ENCODE results near the gene ACTR10. TPM values are rescaled to one million over a fixed set of nuclear protein-coding genes. Genes with fewer than 3 reads are reported as not detected.

ACTR10 gene
- total and polyA plus RNA-seq, 2 of the 8 experiments (the other 6 are each of a cell fraction or from before 2014, with no cell fraction given) = 15.4 to 34.6 TPM

- TF ChIP-seq CHD7 (IDR thresholded peaks at IDR 0.05; ENCODE audit: insufficient replicate concordance, low read length) (no peak), RXRA (IDR thresholded peaks at IDR 0.05; ENCODE audit: insufficient read depth, low read depth, low read length) (no peak), SAP30 (IDR thresholded peaks at IDR 0.05; ENCODE audit: insufficient read depth, insufficient replicate concordance, low read length) (no peak), EP300 (IDR thresholded peaks at IDR 0.05; ENCODE audit: borderline replicate concordance in 1 of 2, low read depth in 2 of 2, low read length in 2 of 2) (no peak), ATF2 (IDR thresholded peaks at IDR 0.05; ENCODE audit: low read length) (no peak), SRF (IDR thresholded peaks at IDR 0.05; ENCODE audit: low read depth, low read length) (no peak), SP4 (IDR thresholded peaks at IDR 0.05; ENCODE audit: low read length) (no peak)
Measured at GRCh38 chr14:58193542-58193941, 6.4 kb upstream of the ACTR10 start (continued).
